ENCODE measurements around the gene SELENOV.
A peak's percentile ranks its signal among the peaks of the same experiment; 100 is the strongest.
"Not testable (repeated sequence)": the region's sequence is repeated elsewhere in the genome, so short reads cannot be mapped to it uniquely, and the experiment has no call there.

The SELENOV gene

DNA sequence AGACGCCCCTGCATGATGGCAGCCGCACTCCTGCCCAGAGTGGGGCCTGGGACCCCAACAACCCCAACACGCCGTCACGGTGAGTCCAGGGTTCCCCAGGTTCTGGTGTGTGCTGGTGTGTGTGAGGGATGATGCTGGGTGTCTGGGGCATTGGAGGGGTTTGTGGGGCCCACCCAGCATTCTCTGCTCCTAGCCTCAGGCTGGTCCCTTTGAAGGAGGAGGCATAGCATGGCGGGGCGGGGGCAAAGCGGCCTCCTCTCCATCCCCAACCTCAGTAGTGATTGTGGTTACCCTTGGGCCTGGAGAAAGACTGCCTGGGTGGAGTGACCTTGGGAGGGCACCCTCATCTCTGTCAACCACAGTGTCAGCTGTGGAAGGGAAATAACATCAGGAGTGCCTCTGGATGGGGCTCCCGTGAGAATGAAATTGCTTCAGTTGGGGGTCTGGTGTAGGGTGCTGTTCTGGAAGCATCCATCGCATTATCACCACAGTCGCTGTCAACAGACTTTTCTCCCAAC lies 41.4 kb upstream of the SELENOV start:
- TF ChIP-seq ZFP30 (CRISPR knock-in tag; IDR thresholded peaks at IDR 0.05) (no peak), ZC3H10 (CRISPR knock-in tag; IDR thresholded peaks at IDR 0.05) (no peak)
- TF ChIP-seq, protein P1, sequence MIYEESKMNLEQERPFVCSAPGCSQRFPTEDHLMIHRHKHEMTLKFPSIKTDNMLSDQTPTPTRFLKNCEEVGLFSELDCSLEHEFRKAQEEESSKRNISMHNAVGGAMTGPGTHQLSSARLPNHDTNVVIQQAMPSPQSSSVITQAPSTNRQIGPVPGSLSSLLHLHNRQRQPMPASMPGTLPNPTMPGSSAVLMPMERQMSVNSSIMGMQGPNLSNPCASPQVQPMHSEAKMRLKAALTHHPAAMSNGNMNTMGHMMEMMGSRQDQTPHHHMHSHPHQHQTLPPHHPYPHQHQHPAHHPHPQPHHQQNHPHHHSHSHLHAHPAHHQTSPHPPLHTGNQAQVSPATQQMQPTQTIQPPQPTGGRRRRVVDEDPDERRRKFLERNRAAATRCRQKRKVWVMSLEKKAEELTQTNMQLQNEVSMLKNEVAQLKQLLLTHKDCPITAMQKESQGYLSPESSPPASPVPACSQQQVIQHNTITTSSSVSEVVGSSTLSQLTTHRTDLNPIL (CRISPR knock-in tag; IDR thresholded peaks at IDR 0.05; ENCODE audit: low read depth), result no peak
- TF ChIP-seq, protein P2, sequence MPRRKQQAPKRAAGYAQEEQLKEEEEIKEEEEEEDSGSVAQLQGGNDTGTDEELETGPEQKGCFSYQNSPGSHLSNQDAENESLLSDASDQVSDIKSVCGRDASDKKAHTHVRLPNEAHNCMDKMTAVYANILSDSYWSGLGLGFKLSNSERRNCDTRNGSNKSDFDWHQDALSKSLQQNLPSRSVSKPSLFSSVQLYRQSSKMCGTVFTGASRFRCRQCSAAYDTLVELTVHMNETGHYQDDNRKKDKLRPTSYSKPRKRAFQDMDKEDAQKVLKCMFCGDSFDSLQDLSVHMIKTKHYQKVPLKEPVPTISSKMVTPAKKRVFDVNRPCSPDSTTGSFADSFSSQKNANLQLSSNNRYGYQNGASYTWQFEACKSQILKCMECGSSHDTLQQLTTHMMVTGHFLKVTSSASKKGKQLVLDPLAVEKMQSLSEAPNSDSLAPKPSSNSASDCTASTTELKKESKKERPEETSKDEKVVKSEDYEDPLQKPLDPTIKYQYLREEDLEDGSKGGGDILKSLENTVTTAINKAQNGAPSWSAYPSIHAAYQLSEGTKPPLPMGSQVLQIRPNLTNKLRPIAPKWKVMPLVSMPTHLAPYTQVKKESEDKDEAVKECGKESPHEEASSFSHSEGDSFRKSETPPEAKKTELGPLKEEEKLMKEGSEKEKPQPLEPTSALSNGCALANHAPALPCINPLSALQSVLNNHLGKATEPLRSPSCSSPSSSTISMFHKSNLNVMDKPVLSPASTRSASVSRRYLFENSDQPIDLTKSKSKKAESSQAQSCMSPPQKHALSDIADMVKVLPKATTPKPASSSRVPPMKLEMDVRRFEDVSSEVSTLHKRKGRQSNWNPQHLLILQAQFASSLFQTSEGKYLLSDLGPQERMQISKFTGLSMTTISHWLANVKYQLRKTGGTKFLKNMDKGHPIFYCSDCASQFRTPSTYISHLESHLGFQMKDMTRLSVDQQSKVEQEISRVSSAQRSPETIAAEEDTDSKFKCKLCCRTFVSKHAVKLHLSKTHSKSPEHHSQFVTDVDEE (CRISPR knock-in tag; IDR thresholded peaks at IDR 0.05), result no peak
- ATAC-seq, result peak; percentile 8; the same call in 1 of the 3 replicates

DNA sequence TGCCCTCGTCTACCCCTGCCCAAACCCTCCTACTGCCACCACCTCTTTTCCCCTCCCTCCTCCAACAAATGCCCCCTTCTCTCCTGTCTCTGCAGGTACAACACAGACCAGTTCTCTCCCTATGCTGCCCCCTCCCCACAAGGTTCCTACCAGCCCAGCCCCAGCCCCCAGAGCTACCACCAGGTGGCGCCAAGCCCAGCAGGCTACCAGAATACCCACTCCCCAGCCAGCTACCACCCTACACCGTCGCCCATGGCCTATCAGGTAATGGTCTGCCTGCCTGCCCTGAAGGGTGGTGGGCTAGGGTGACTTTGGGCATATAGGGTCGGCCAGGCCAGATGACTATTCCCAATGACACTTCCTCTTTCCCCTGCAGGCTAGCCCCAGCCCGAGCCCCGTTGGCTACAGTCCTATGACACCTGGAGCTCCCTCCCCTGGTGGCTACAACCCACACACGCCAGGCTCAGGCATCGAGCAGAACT lies 40.8 kb upstream of the SELENOV start:
- TF ChIP-seq CSDC2 (CRISPR knock-in tag; IDR thresholded peaks at IDR 0.05) (no peak), SNAI2 (CRISPR knock-in tag; IDR thresholded peaks at IDR 0.05) (no peak)
- TF ChIP-seq, protein P3, sequence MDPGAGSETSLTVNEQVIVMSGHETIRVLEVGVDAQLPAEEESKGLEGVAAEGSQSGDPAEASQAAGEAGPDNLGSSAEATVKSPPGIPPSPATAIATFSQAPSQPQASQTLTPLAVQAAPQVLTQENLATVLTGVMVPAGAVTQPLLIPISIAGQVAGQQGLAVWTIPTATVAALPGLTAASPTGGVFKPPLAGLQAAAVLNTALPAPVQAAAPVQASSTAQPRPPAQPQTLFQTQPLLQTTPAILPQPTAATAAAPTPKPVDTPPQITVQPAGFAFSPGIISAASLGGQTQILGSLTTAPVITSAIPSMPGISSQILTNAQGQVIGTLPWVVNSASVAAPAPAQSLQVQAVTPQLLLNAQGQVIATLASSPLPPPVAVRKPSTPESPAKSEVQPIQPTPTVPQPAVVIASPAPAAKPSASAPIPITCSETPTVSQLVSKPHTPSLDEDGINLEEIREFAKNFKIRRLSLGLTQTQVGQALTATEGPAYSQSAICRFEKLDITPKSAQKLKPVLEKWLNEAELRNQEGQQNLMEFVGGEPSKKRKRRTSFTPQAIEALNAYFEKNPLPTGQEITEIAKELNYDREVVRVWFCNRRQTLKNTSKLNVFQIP (CRISPR knock-in tag; IDR thresholded peaks at IDR 0.05; ENCODE audit: borderline replicate concordance, low read depth), result no peak
- peak; percentile 85 for ATAC-seq

DNA sequence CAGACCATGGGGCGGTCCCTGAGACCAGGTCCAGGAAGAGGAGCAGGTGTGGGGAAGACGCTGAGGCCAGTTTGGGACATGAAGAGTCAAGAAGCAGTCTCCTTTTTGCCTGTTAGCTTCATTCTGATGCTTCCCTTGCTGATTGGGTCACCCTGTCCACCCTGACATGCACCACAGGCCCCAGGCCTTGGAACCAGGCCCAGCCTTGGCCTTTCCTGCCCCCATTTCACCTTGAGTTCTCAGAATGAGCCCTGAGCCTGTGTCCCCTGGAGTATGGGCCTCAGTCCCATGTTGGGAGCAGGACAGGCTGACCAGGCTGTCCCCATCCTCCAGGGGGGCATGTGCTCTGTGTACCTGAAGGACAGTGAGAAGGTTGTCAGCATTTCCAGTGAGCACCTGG lies 39.2 kb upstream of the SELENOV start:
- TF ChIP-seq CSDC2 (CRISPR knock-in tag; IDR thresholded peaks at IDR 0.05), result no peak
- no peak for TF ChIP-seq ZNF70 (CRISPR knock-in tag; IDR thresholded peaks at IDR 0.05)
- no peak for TF ChIP-seq ZFP3 (CRISPR knock-in tag; IDR thresholded peaks at IDR 0.05)
- no peak for TF ChIP-seq OSR1 (CRISPR knock-in tag; IDR thresholded peaks at IDR 0.05)
- TF ChIP-seq GLIS3 (CRISPR knock-in tag; IDR thresholded peaks at IDR 0.05), result no peak
- TF ChIP-seq, protein P4, sequence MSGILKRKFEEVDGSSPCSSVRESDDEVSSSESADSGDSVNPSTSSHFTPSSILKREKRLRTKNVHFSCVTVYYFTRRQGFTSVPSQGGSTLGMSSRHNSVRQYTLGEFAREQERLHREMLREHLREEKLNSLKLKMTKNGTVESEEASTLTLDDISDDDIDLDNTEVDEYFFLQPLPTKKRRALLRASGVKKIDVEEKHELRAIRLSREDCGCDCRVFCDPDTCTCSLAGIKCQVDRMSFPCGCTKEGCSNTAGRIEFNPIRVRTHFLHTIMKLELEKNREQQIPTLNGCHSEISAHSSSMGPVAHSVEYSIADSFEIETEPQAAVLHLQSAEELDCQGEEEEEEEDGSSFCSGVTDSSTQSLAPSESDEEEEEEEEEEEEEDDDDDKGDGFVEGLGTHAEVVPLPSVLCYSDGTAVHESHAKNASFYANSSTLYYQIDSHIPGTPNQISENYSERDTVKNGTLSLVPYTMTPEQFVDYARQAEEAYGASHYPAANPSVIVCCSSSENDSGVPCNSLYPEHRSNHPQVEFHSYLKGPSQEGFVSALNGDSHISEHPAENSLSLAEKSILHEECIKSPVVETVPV (CRISPR knock-in tag; IDR thresholded peaks at IDR 0.05), result no peak
- TF ChIP-seq, protein P5, sequence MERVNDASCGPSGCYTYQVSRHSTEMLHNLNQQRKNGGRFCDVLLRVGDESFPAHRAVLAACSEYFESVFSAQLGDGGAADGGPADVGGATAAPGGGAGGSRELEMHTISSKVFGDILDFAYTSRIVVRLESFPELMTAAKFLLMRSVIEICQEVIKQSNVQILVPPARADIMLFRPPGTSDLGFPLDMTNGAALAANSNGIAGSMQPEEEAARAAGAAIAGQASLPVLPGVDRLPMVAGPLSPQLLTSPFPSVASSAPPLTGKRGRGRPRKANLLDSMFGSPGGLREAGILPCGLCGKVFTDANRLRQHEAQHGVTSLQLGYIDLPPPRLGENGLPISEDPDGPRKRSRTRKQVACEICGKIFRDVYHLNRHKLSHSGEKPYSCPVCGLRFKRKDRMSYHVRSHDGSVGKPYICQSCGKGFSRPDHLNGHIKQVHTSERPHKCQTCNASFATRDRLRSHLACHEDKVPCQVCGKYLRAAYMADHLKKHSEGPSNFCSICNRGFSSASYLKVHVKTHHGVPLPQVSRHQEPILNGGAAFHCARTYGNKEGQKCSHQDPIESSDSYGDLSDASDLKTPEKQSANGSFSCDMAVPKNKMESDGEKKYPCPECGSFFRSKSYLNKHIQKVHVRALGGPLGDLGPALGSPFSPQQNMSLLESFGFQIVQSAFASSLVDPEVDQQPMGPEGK (CRISPR knock-in tag; IDR thresholded peaks at IDR 0.05; ENCODE audit: borderline replicate concordance), result no peak
- no peak for TF ChIP-seq ARNTL (CRISPR knock-in tag; IDR thresholded peaks at IDR 0.05; ENCODE audit: borderline replicate concordance, low read depth)
- TF ChIP-seq, protein P2 (CRISPR knock-in tag; IDR thresholded peaks at IDR 0.05), result no peak
- no peak for TF ChIP-seq ZC3H10 (CRISPR knock-in tag; IDR thresholded peaks at IDR 0.05)
- TF ChIP-seq ESRRG (CRISPR knock-in tag; IDR thresholded peaks at IDR 0.05), result no peak
- TF ChIP-seq SNAI2 (CRISPR knock-in tag; IDR thresholded peaks at IDR 0.05), result no peak
- TF ChIP-seq PPARA (CRISPR knock-in tag; IDR thresholded peaks at IDR 0.05; ENCODE audit: borderline replicate concordance), result no peak
- TF ChIP-seq ZNF565 (CRISPR knock-in tag; conservative IDR thresholded peaks at IDR 0.05; ENCODE audit: low read depth), result no peak
- TF ChIP-seq ZFP30 (CRISPR knock-in tag; IDR thresholded peaks at IDR 0.05), result no peak
- TF ChIP-seq RARB (CRISPR knock-in tag; IDR thresholded peaks at IDR 0.05), result no peak
- TF ChIP-seq, protein P1 (CRISPR knock-in tag; IDR thresholded peaks at IDR 0.05; ENCODE audit: low read depth), result no peak
- TF ChIP-seq TCF4 (CRISPR knock-in tag; IDR thresholded peaks at IDR 0.05; ENCODE audit: borderline replicate concordance), result no peak
- TF ChIP-seq, protein P3 (CRISPR knock-in tag; IDR thresholded peaks at IDR 0.05; ENCODE audit: borderline replicate concordance, low read depth), result no peak
- ATAC-seq, result no peak

DNA sequence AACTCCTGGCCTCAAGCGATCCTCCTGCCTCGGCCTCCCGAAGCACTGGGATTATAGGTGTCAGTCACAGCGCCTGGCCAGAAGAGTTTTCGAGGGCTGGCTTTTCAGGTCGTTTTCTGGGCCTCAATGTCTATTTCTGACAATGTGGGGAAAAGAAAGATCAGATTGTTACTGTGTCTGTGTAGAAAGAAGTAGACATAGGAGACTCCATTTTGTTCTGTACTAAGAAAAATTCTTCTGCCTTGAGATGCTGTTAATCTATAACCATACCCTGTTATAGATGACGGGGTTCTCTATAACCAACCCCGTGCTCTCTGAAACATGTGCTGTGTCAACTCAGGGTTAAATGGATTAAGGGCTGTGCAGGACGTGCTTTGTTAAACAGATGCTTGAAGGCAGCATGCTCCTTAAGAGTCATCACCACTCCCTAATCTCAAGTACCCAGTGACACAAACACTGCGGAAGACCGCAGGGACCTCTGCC lies 35.6 kb upstream of the SELENOV start:
- ATAC-seq, result not testable (repeated sequence)
